NT2/D1 (cell line): ENCODE measurements around the gene OSBP2.

Experiments
- DNase-seq: peaks from one replicate; pipeline ENCODE4 v3.0.0-alpha.2; 2011; ENCODE audit warnings: low read depth, low spot score
- H3K27me3 ChIP-seq: 2 replicates; pipeline ENCODE4 v1.6.0; 2011; ENCODE audit warnings: mild to moderate bottlenecking; ENCODE audit not compliant: insufficient read length, insufficient read depth
- H3K36me3 ChIP-seq: 2 replicates; pipeline ENCODE4 v1.6.1; 2011; ENCODE audit warnings: mild to moderate bottlenecking, low read length, mixed read lengths; ENCODE audit not compliant: insufficient read depth, insufficient read length
- H3K4me1 ChIP-seq: 2 replicates; pipeline ENCODE4 v1.5.1; 2011; ENCODE audit not compliant: insufficient read depth, insufficient read length
- H3K4me3 ChIP-seq: 2 replicates; pipeline ENCODE4 v1.5.1; 2011; ENCODE audit warnings: low read depth; ENCODE audit not compliant: insufficient read length
- H3K9ac ChIP-seq: 2 replicates; pipeline ENCODE4 v1.6.0; 2011; ENCODE audit warnings: low read depth; ENCODE audit not compliant: insufficient read length
- H3K9me3 ChIP-seq: 2 replicates; pipeline ENCODE4 v1.5.1; 2011; ENCODE audit warnings: mild to moderate bottlenecking, low read length; ENCODE audit not compliant: insufficient read depth
- SUZ12 ChIP-seq: IDR thresholded peaks from 2 replicates; pipeline ENCODE4 v1.6.1; 2011; ENCODE audit not compliant: insufficient read length, insufficient read depth; ENCODE audit errors: extremely low read depth
- YY1 ChIP-seq: IDR thresholded peaks from 2 replicates; pipeline ENCODE4 v1.6.1; 2011; ENCODE audit not compliant: insufficient read length, insufficient read depth
- ZNF274 ChIP-seq: IDR thresholded peaks from 2 replicates; pipeline ENCODE4 v1.6.1; 2011; ENCODE audit warnings: mild to moderate bottlenecking, low read depth, low read length

The OSBP2 gene

DNA sequence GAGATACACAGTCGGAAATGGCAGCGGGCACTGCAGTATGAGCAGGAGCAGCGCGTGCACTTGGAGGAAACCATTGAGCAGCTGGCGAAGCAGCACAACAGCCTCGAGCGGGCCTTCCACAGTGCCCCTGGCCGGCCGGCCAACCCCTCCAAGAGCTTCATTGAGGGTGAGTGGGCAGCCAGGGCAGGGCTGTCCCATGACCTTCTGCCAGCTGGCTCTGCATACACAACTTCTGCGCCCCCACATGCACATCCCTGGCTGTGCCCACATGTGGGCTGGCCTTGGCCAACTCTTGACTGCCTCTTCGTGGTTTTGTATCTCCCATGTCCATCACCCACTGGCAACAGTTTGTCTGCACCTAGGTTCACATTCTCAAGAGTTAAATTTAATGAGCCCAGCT is 192.8 kb downstream of the OSBP2 start:
- H3K36me3 ChIP-seq = peaks cover 14% of the 10 kb centered on the region
- H3K27me3 ChIP-seq = no peaks in the 10 kb centered on the region

GRCh38 chr22:30887861-30888260 is 193.2 kb downstream of the OSBP2 start:
- no peak for TF ChIP-seq SUZ12
- no peak for TF ChIP-seq ZNF274
- no peak for TF ChIP-seq YY1
- H3K9ac ChIP-seq = no peak overlapping the region
- no peaks in the 10 kb centered on the region for H3K4me1 ChIP-seq
- H3K27me3 ChIP-seq = no peaks in the 10 kb centered on the region
- no peaks in the 10 kb centered on the region for H3K9me3 ChIP-seq
- H3K36me3 ChIP-seq = peaks cover 18% of the 10 kb centered on the region
- no peak overlapping the region for H3K4me3 ChIP-seq
- no peak for DNase-seq

More for the DNA sequence above, 192.8 kb downstream of the OSBP2 start:
- no peak for DNase-seq
- no peaks in the 10 kb centered on the region for H3K9me3 ChIP-seq
- H3K4me3 ChIP-seq = no peak overlapping the region
- H3K4me1 ChIP-seq = no peaks in the 10 kb centered on the region
- no peak overlapping the region for H3K9ac ChIP-seq
- no peak for TF ChIP-seq SUZ12
- no peak for TF ChIP-seq YY1
- TF ChIP-seq ZNF274 = no peak

GRCh38 chr22:30889268-30889995 is 194.8 kb downstream of the OSBP2 start:
- Histone ChIP-seq H3K9me3 (no peaks in the 10 kb centered on the region), H3K36me3 (peaks cover 21% of the 10 kb centered on the region), H3K27me3 (no peaks in the 10 kb centered on the region), H3K4me1 (peaks cover 5% of the 10 kb centered on the region), H3K4me3 (no peak overlapping the region), H3K9ac (no peak overlapping the region)
- no peak for DNase-seq
- TF ChIP-seq ZNF274 (no peak), YY1 (no peak), SUZ12 (no peak)

DNA sequence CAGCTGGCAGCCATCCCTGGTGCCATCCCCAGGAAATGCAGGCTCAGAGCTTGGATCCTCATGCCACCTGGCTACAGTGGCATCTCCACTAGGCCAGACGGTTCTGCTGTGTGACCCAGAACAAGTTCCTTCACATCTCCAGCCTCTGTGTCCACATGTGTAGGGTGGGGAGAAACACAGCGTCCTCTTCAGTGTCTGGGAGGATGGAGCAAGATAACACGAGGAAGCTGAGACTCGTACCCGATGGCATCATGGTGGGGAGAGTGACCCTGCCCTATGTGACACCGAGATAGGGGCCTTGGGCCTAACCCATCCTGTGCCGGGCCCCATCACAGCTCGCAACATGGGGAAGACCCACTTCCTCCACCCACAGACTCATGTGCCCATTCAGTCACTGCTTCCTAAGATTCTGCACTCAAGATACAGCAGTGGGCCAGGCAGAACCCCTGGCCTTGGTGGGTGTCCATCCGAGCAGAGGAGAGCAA is 195.4 kb downstream of the OSBP2 start:
- no peak overlapping the region for H3K9ac ChIP-seq

DNA sequence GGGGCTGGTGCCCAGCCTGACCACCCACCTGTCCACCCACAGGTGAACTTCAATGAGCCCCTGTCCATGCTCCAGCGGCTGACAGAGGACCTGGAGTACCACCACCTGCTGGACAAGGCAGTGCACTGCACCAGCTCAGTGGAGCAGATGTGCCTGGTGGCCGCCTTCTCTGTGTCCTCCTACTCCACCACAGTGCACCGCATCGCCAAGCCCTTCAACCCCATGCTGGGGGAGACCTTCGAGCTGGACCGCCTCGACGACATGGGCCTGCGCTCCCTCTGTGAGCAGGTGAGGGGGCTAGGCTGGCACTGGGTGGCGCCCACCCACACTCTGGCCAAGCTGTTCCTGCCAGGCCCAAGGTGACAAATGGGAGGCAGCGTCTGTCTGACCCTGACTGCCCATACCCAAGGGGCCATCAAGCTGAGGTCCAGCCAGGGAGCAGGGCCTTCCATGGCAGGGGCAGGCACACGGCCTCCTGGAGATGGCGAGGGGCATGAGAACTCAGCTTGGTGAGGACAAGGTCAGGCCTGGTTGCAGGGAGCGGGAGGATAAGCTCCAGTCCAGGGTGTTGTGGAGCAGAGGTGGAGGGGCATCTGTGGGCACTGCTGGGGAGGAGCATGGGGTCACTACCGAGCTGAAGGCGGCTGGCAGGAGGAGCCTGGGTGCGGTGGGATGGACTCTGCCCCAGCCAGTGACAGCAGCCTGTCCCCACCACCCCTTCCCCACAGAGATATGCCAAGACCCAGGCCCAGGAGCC is 196.2 kb downstream of the OSBP2 start:
- peak; percentile 9 for DNase-seq
- Histone ChIP-seq H3K36me3 (peaks cover 21% of the 10 kb centered on the region), H3K4me1 (peaks cover 5% of the 10 kb centered on the region), H3K4me3 (no peak overlapping the region), H3K27me3 (no peaks in the 10 kb centered on the region), H3K9me3 (no peaks in the 10 kb centered on the region), H3K9ac (no peak overlapping the region)
- TF ChIP-seq ZNF274 (no peak), SUZ12 (no peak), YY1 (no peak)

More for the DNA sequence above, 195.4 kb downstream of the OSBP2 start:
- Histone ChIP-seq H3K36me3 (peaks cover 21% of the 10 kb centered on the region), H3K4me1 (peaks cover 5% of the 10 kb centered on the region), H3K4me3 (no peak overlapping the region), H3K9me3 (no peaks in the 10 kb centered on the region), H3K27me3 (no peaks in the 10 kb centered on the region)
- DNase-seq = no peak
- TF ChIP-seq ZNF274 (no peak), YY1 (no peak), SUZ12 (no peak)

GRCh38 chr22:30891443-30891755 is 196.7 kb downstream of the OSBP2 start:
- no peak overlapping the region for H3K9ac ChIP-seq
- H3K9me3 ChIP-seq = no peaks in the 10 kb centered on the region

DNA sequence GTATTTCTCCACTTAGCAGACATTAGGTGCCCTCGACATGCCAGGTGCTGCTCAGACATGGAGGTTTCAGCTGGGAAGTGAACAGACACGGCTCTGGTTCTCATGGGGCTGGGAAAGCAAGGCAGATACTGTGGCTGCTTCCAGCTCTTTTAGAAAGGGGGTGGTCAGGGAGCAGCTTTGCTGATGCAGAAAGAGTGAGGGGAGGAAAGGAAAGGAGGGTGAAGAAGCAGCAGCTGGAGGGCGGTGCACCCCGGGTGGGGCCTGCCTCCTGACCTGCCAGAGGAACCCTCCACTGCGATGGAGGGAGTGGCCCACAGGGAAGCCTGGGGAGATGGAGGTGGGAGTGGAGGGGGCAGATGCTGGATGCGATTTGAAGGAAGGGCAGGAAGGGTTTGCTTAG is 197.1 kb downstream of the OSBP2 start:
- H3K27me3 ChIP-seq = no peaks in the 10 kb centered on the region
- H3K36me3 ChIP-seq = peaks cover 21% of the 10 kb centered on the region
- no peak for TF ChIP-seq YY1
- TF ChIP-seq SUZ12 = no peak
- TF ChIP-seq ZNF274 = no peak
- H3K9me3 ChIP-seq = no peaks in the 10 kb centered on the region
- H3K4me1 ChIP-seq = peaks cover 5% of the 10 kb centered on the region
- no peak overlapping the region for H3K4me3 ChIP-seq
- DNase-seq = no peak
- H3K9ac ChIP-seq = no peak overlapping the region

More at GRCh38 chr22:30891443-30891755, 196.7 kb downstream of the OSBP2 start:
- Histone ChIP-seq H3K4me3 (no peak overlapping the region), H3K36me3 (peaks cover 21% of the 10 kb centered on the region), H3K27me3 (no peaks in the 10 kb centered on the region), H3K4me1 (peaks cover 5% of the 10 kb centered on the region)
- TF ChIP-seq ZNF274 = no peak
- TF ChIP-seq SUZ12 = no peak
- no peak for TF ChIP-seq YY1
- no peak for DNase-seq

DNA sequence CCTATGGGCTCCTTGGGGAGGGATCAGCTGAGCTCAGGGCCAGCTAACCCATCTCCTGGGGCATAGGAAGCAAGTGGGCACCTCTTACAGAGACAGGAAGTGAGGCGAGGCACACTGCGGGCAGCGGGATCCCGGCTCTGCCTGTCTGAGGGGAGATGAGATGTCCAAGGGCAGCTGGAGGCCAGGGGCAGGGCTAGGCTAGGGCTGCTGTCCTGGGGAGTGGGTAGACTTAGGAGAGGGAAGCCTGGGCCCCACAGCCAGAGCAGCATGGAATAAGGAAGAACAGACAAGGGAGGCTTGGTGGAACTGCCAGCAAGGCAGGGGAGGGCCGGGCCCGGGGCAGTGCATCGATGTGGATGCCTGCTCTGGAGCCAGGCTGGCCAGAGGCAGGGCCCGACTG is 197.6 kb downstream of the OSBP2 start:
- Histone ChIP-seq H3K4me3 (no peak overlapping the region), H3K27me3 (no peaks in the 10 kb centered on the region), H3K36me3 (peaks cover 21% of the 10 kb centered on the region), H3K9ac (no peak overlapping the region), H3K9me3 (no peaks in the 10 kb centered on the region), H3K4me1 (peaks cover 5% of the 10 kb centered on the region)
- TF ChIP-seq YY1 = no peak
- no peak for TF ChIP-seq ZNF274
- no peak for TF ChIP-seq SUZ12
- no peak for DNase-seq
